ENCODE results near the gene OGDH. TPM values are rescaled to one million over a fixed set of nuclear protein-coding genes. Genes with fewer than 3 reads are reported as not detected.

Gene OGDH
- polyA plus RNA-seq, 3 donors: 41.0 to 74.1 (median 49.9) TPM

GRCh38 chr7:44673771-44674170 lies 67.3 kb downstream of the OGDH start:
- TF ChIP-seq CTCF (IDR thresholded peaks at IDR 0.05): no peak
- no peaks in the 10 kb centered on the region for H3K79me2 ChIP-seq (ENCODE audit: insufficient read depth, low read length)
- peaks cover 7% of the 10 kb centered on the region for H3K4me1 Mint-ChIP-seq
- H3K4me1 ChIP-seq (ENCODE audit: control insufficient read depth in 1 of 2, insufficient read depth in 2 of 2, low read length in 2 of 2): peaks cover 0 to 9% of the 10 kb centered on the region in 2 donors
- no peaks in the 10 kb centered on the region for H3K9me3 ChIP-seq (replicated peaks in 1 of 2; ENCODE audit: control insufficient read depth in 1 of 2, insufficient read depth in 1 of 2, low read length in 2 of 2)
- no peak overlapping the region for H3K4me3 Mint-ChIP-seq
- peaks cover 0 to 3% (median 0%) of the 10 kb centered on the region in 3 donors for H3K27me3 Mint-ChIP-seq (ENCODE audit: low read depth in 3 of 3)
- H4K20me1 ChIP-seq (ENCODE audit: insufficient read depth, low read length): peaks cover 14% of the 10 kb centered on the region
- WGBS (ENCODE audit: insufficient coverage): 99% methylated on average over 6 of the region's 6 CpGs
- H3K4me2 ChIP-seq (replicated peaks; ENCODE audit: extremely low read depth, low read length, poor library complexity, severe bottlenecking): no peak overlapping the region
- H3K27ac ChIP-seq (ENCODE audit: low read depth in 1 of 2, low read length in 2 of 2): peak overlapping the region in 1 of 2 donors; percentile 26
- no peaks in the 10 kb centered on the region for H3K27me3 ChIP-seq (ENCODE audit: control insufficient read depth in 2 of 2, insufficient read depth in 2 of 2, low read length in 2 of 2)
- H3K9ac ChIP-seq (ENCODE audit: insufficient read depth, low read length, poor library complexity, severe bottlenecking): no peak overlapping the region
- DNase-seq: no peak
- H3K36me3 ChIP-seq (replicated peaks in 1 of 2; ENCODE audit: control insufficient read depth in 1 of 2, insufficient read depth in 2 of 2, low read length in 2 of 2): peaks cover 55 to 90% of the 10 kb centered on the region in 2 donors
- peaks cover 66 to 91% of the 10 kb centered on the region in 2 donors for H3K36me3 Mint-ChIP-seq
- intact Hi-C loops (cut with micrococcal nuclease): no loop called here
- H3K4me3 ChIP-seq (replicated peaks in 1 of 3; ENCODE audit: low read depth in 2 of 3, low read length in 3 of 3): no peak overlapping the region
- H3K27ac Mint-ChIP-seq: peak overlapping the region in 4 of 7 donors; percentile 25 to 80 (median 52)
- no peaks in the 10 kb centered on the region for H3K9me3 Mint-ChIP-seq
- H2AFZ ChIP-seq (ENCODE audit: insufficient read depth, low read depth, low read length, poor library complexity, severe bottlenecking): no peak overlapping the region

- DNase-seq: no peak
These were observed 68.0 kb downstream of the OGDH start for GRCh38 chr7:44674381-44674780.

More at GRCh38 chr7:44674381-44674780, 68.0 kb downstream of the OGDH start:
- Histone ChIP-seq H3K4me1 (ENCODE audit: control insufficient read depth in 1 of 2, insufficient read depth in 2 of 2, low read length in 2 of 2) (peaks cover 0 to 9% of the 10 kb centered on the region in 2 donors), H3K9ac (ENCODE audit: insufficient read depth, low read length, poor library complexity, severe bottlenecking) (no peak overlapping the region), H3K27ac (ENCODE audit: low read depth in 1 of 2, low read length in 2 of 2) (peak overlapping the region in 1 of 2 donors; percentile 36), H3K36me3 (replicated peaks in 1 of 2; ENCODE audit: control insufficient read depth in 1 of 2, insufficient read depth in 2 of 2, low read length in 2 of 2) (peaks cover 57 to 90% of the 10 kb centered on the region in 2 donors), H4K20me1 (ENCODE audit: insufficient read depth, low read length) (peaks cover 18% of the 10 kb centered on the region), H3K27me3 (ENCODE audit: control insufficient read depth in 2 of 2, insufficient read depth in 2 of 2, low read length in 2 of 2) (no peaks in the 10 kb centered on the region), H3K4me3 (replicated peaks in 1 of 3; ENCODE audit: low read depth in 2 of 3, low read length in 3 of 3) (no peak overlapping the region), H3K4me2 (replicated peaks; ENCODE audit: extremely low read depth, low read length, poor library complexity, severe bottlenecking) (no peak overlapping the region), H3K79me2 (ENCODE audit: insufficient read depth, low read length) (no peaks in the 10 kb centered on the region), H3K9me3 (replicated peaks in 1 of 2; ENCODE audit: control insufficient read depth in 1 of 2, insufficient read depth in 1 of 2, low read length in 2 of 2) (no peaks in the 10 kb centered on the region), H2AFZ (ENCODE audit: insufficient read depth, low read depth, low read length, poor library complexity, severe bottlenecking) (no peak overlapping the region)
- H3K27me3 Mint-ChIP-seq (ENCODE audit: low read depth in 3 of 3): peaks cover 0 to 1% (median 0%) of the 10 kb centered on the region in 3 donors
- H3K4me3 Mint-ChIP-seq: no peak overlapping the region
- 100% methylated on average over 5 of the region's 7 CpGs for WGBS (ENCODE audit: insufficient coverage)
- no peak for TF ChIP-seq CTCF (IDR thresholded peaks at IDR 0.05)
- peak overlapping the region in 4 of 7 donors; percentile 5 to 74 (median 42) for H3K27ac Mint-ChIP-seq
- peaks cover 11% of the 10 kb centered on the region for H3K4me1 Mint-ChIP-seq
- intact Hi-C loops (cut with micrococcal nuclease): no loop called here
- peaks cover 68 to 91% of the 10 kb centered on the region in 2 donors for H3K36me3 Mint-ChIP-seq
- no peaks in the 10 kb centered on the region for H3K9me3 Mint-ChIP-seq

Data from CD14-positive monocyte (primary cell).